Pancreas (tissue), 10 donors: Measurements from ENCODE around the gene ELOVL4. TPM values are rescaled to one million over a fixed set of nuclear protein-coding genes. Genes with fewer than 3 reads are reported as not detected.

Experiments
- ATAC-seq, 4 donors: fragments of 200-7000 bp; cut with Tn5 transposase; one replicate each; pipeline versions ENCODE4 v1.8.0 to v1.9.1; 2020; ENCODE audit warnings: mild to moderate bottlenecking in 4 of 4, moderate library complexity in 4 of 4
- DNase-seq, 6 donors: peaks; one replicate each; pipeline ENCODE4 v3.0.0-alpha.2; 2020
- FAIRE-seq: peaks from 2 replicates; lab custom pipeline; 2012; peaks lifted over from hg19 to GRCh38; lab: Jason Lieb, UNC
- H3K27ac ChIP-seq, 4 donors: fragments of 200-600 bp; sonication (generic); 1 replicate in 3 of 4; 2 replicates in 1 of 4; pipeline versions ENCODE4 v1.5.0 to v1.8.0; 2020
- H3K27me3 ChIP-seq, 4 donors: fragments of 200-600 bp; one replicate each; pipeline ENCODE4 v1.8.0; 2021
- H3K36me3 ChIP-seq, 3 donors: fragments of 200-600 bp; sonication (generic) in 1 of 3; one replicate each; pipeline versions ENCODE4 v1.5.0 to v1.8.0; 2020 to 2021
- H3K4me1 ChIP-seq, 3 donors: fragments of 200-600 bp; one replicate each; pipeline ENCODE4 v1.8.0; 2021
- H3K4me3 ChIP-seq, 4 donors: fragments of 200-600 bp; sonication (generic) in 2 of 4; one replicate each; pipeline versions ENCODE4 v1.5.0 to v1.8.0; 2020 to 2021
- H3K9me3 ChIP-seq, 4 donors: fragments of 200-600 bp; one replicate each; pipeline ENCODE4 v1.8.0; 2021
- CTCF ChIP-seq, 4 donors: fragments of 200-600 bp; sonication (generic) in 3 of 4; IDR thresholded peaks; one replicate each; pipeline versions ENCODE4 v1.5.0 to v1.8.0; 2021; ENCODE audit warnings: antibody characterized with exemption in 4 of 4
- WGBS, 2 donors: extraction: QIAGEN DNeasy Blood & Tissue Kit; methylation state at CpG; one replicate each; pipeline ENCODE4 v1.1.7; 2013; 5-methylcytosine and 5-hydroxymethylcytosine counted together
- intact Hi-C, 3 donors: fragments of 100-400 bp; cut with DNase I; formaldehyde crosslinking; loops; one replicate each; pipeline versions ENCODE4 v1.11.1 to v1.14.2; 2022
- polyA plus RNA-seq, 2 donors: library from polyadenylated mRNA; stranded (reverse); fragments of 200-250 nt; gene quantifications; one replicate each; pipeline ENCODE4 v1.2.3, GENCODE V29; 2013
- total RNA-seq, 6 donors: library from RNA; stranded (reverse); fragmentation: NEBNext Ultra II Directional in 4 of 6; extraction: Animal tissue kit (Norgen Biotek cat#: 25700) in 4 of 6; gene quantifications; one replicate each; pipeline versions ENCODE4 v1.2.1 to v1.2.4, GENCODE V29; 2021 to 2023
- donor health status: healthy with polysubstance abuse.
- donor health status: DM: no; HTN: no; CAD: no; lungs with moderate emphysema.
- donor health status: DM: no; HTN: no; CAD: no.
- donor health status: control.
- donor health status: control.
- donor health status: Bipolar disorder and iron deficiency.
- donor health status: DM: yes; HTN: yes; CAD: no.
- donor health status: DM: no; HTN: no; CAD: no.
- donor health status: DM: no; HTN: no; CAD: no.
- donor health status: DM: yes; HTN: yes; CAD: no.

ELOVL4 gene
- total and polyA plus RNA-seq, 8 donors: 0.04 to 2.4 (median 0.28) TPM

GRCh38 chr6:79927758-79928157, 19.6 kb downstream of the ELOVL4 start:
- FAIRE-seq (no peak), ATAC-seq (no peak)

GRCh38 chr6:79923270-79923669, 24.1 kb downstream of the ELOVL4 start:
- Histone ChIP-seq H3K27me3 (no peaks in the 10 kb centered on the region), H3K9me3 (no peaks in the 10 kb centered on the region), H3K4me3 (no peak overlapping the region), H3K36me3 (no peaks in the 10 kb centered on the region), H3K27ac (no peak overlapping the region), H3K4me1 (no peaks in the 10 kb centered on the region)
- no peak for ATAC-seq
- no peak for FAIRE-seq
- no peak for TF ChIP-seq CTCF (IDR thresholded peaks at IDR 0.05)
- DNase-seq: no peak
- intact Hi-C loops: no loop called here
- WGBS, 2 donors: 77 to 87% methylated on average over 2 of the region's 2 CpGs

More at GRCh38 chr6:79927758-79928157, 19.6 kb downstream of the ELOVL4 start:
- TF ChIP-seq CTCF (IDR thresholded peaks at IDR 0.05): no peak
- no peak for DNase-seq
- WGBS, 2 donors: 15 to 19% methylated on average over 3 of the region's 3 CpGs
- no peaks in the 10 kb centered on the region for H3K27me3 ChIP-seq
- H3K36me3 ChIP-seq: no peaks in the 10 kb centered on the region
- H3K4me1 ChIP-seq: no peaks in the 10 kb centered on the region
- H3K4me3 ChIP-seq: no peak overlapping the region
- no peak overlapping the region for H3K27ac ChIP-seq
- intact Hi-C loops: no loop called here
- no peaks in the 10 kb centered on the region for H3K9me3 ChIP-seq

- H3K27ac ChIP-seq: no peak overlapping the region
- no peak for DNase-seq
- no peak for TF ChIP-seq CTCF (IDR thresholded peaks at IDR 0.05)
- 57 to 62% methylated on average over 1 of the region's 1 CpG for WGBS, 2 donors
- no peak overlapping the region for H3K4me3 ChIP-seq
- H3K27me3 ChIP-seq: no peaks in the 10 kb centered on the region
- intact Hi-C loops: no loop called here
- no peak for FAIRE-seq
- H3K36me3 ChIP-seq: no peaks in the 10 kb centered on the region
- no peak for ATAC-seq
- no peaks in the 10 kb centered on the region for H3K9me3 ChIP-seq
- H3K4me1 ChIP-seq: no peaks in the 10 kb centered on the region
Observed at GRCh38 chr6:79922018-79922417, 25.3 kb downstream of the ELOVL4 start.

- Histone ChIP-seq H3K9me3 (no peaks in the 10 kb centered on the region), H3K27me3 (no peaks in the 10 kb centered on the region), H3K36me3 (no peaks in the 10 kb centered on the region), H3K4me3 (no peak overlapping the region), H3K4me1 (no peaks in the 10 kb centered on the region), H3K27ac (no peak overlapping the region)
- ATAC-seq: no peak
- TF ChIP-seq CTCF (IDR thresholded peaks at IDR 0.05): no peak
- DNase-seq: no peak
- no peak for FAIRE-seq
- WGBS, 2 donors: 36 to 40% methylated on average over 2 of the region's 2 CpGs
- intact Hi-C loops: no loop called here
Observed at GRCh38 chr6:79913369-79913768, 34.0 kb downstream of the ELOVL4 start.

- 25 to 26% methylated on average over 1 of the region's 1 CpG for WGBS, 2 donors
- no peaks in the 10 kb centered on the region for H3K9me3 ChIP-seq
- ATAC-seq (no peak), FAIRE-seq (no peak), DNase-seq (no peak)
- no peak for TF ChIP-seq CTCF (IDR thresholded peaks at IDR 0.05)
- no peaks in the 10 kb centered on the region for H3K27me3 ChIP-seq
- H3K36me3 ChIP-seq: no peaks in the 10 kb centered on the region
- H3K27ac ChIP-seq: no peak overlapping the region
- no peak overlapping the region for H3K4me3 ChIP-seq
- intact Hi-C loops: no loop called here
- H3K4me1 ChIP-seq: no peaks in the 10 kb centered on the region
Observed at GRCh38 chr6:79911992-79912391, 35.4 kb downstream of the ELOVL4 start.
